ENCODE data around the gene TMPRSS9.

Gene TMPRSS9

DNA sequence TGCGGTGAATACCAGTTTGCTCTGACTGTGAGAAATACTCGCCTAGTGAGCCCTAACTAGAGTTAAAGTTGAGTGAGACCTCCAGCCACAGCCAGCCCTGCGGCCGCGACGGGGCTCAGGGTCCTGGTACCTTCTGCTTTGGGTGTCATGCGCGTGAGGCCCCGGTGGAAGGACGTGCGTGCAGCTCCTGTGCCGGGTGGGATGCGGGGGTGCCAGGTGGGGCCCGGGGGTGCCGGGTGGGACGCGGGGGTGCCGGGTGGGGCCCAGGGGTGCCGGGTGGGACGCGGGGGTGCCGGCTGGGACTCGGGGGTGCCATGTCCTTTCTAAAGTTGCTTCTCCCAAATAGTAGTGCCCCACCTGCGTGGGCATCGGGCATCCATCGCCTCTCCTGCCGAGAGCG lies 8.5 kb upstream of the TMPRSS9 start:
- Histone ChIP-seq H3K27me3 (ENCODE audit: insufficient read depth, low read length, poor library complexity, severe bottlenecking) (no peaks in the 10 kb centered on the region), H3F3A (ENCODE audit: low read depth) (no peaks in the 10 kb centered on the region), H2AFZ (ENCODE audit: low read length) (no peak overlapping the region), H3K9me3 (ENCODE audit: insufficient read depth, low read depth, low read length) (no peaks in the 10 kb centered on the region), H3K9ac (ENCODE audit: low read depth, low read length, poor library complexity, severe bottlenecking) (no peak overlapping the region), H3K4me2 (ENCODE audit: low read depth, low read length, poor library complexity, severe bottlenecking) (no peak overlapping the region), H3K4me1 (ENCODE audit: insufficient read depth, low read length, poor library complexity, severe bottlenecking) (no peaks in the 10 kb centered on the region), H4K20me1 (ENCODE audit: insufficient read depth, low read length, poor library complexity, severe bottlenecking) (no peaks in the 10 kb centered on the region), H3K4me3 (ENCODE audit: low read length, poor library complexity, severe bottlenecking) (no peak overlapping the region), H3K79me2 (ENCODE audit: insufficient read depth, low read length) (no peaks in the 10 kb centered on the region), H3K9me2 (replicated peaks; ENCODE audit: low read depth, low read length) (no peaks in the 10 kb centered on the region), H3K36me3 (ENCODE audit: insufficient read depth, low read length) (peaks cover 10% of the 10 kb centered on the region; the same call in 1 of the 2 replicates)
- TF ChIP-seq EZH2phosphoT487 (IDR thresholded peaks at IDR 0.05; ENCODE audit: borderline replicate concordance), result no peak
- TF ChIP-seq, protein P1, sequence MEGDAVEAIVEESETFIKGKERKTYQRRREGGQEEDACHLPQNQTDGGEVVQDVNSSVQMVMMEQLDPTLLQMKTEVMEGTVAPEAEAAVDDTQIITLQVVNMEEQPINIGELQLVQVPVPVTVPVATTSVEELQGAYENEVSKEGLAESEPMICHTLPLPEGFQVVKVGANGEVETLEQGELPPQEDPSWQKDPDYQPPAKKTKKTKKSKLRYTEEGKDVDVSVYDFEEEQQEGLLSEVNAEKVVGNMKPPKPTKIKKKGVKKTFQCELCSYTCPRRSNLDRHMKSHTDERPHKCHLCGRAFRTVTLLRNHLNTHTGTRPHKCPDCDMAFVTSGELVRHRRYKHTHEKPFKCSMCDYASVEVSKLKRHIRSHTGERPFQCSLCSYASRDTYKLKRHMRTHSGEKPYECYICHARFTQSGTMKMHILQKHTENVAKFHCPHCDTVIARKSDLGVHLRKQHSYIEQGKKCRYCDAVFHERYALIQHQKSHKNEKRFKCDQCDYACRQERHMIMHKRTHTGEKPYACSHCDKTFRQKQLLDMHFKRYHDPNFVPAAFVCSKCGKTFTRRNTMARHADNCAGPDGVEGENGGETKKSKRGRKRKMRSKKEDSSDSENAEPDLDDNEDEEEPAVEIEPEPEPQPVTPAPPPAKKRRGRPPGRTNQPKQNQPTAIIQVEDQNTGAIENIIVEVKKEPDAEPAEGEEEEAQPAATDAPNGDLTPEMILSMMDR (conservative IDR thresholded peaks at IDR 0.05; ENCODE audit: low read length), result no peak

DNA sequence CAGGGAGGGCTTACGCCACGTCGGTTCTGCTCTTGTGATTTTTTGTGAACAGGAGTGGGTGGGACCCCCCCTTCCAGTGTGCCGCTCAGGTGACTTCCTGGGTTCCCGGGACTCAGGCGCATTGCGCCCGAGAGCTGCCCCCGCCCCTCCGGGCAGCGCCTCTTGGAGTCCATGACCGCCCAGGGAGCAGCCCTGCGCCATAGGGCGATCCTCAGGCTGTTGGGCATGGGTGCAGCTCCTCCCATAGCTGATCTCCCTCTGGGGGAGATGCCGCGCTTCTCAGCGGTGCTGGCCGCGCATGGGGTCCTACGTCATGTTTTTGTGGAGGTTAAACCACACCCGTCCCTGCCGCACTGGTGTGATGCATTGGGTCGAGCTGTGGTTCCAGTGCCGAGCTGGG lies 7.9 kb upstream of the TMPRSS9 start:
- peaks cover 10% of the 10 kb centered on the region; the same call in 1 of the 2 replicates for H3K36me3 ChIP-seq (ENCODE audit: insufficient read depth, low read length)

DNA sequence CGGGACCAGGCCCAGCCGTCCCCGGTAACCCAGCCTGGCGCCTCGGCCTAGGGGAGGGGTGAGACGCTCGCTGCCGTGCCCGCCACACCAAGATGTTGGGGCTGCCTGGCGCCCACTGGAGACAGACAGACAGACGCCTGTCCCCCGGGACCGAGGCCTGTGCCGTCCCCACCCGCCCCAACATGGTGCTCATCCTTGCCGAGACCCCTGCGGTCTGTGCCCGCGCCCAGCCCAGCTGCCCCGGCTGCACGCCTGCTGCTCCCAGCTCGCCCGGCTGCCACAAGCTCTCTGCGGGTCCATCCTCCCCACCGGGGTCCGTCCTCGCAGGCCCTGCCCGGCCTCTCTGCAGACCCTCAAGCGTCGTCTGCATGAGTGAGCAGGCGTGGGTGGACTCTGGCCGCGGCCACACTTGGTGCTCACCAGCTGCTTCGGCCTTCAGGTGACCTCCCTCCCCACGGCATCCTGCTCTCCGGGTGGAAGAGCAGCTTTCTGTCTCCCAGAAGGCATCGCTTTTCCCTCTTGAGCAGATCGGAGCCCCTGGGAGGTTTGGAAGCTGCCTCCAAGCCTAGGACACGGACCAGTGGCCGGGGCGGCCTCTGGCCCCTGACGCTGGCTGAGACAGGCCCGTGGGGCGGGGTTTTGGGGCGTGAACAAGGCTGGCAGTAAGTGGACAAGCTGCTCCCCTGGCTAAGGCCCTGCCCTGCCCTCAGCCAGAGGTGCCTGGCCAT lies 6.7 kb upstream of the TMPRSS9 start:
- Histone ChIP-seq H3K36me3 (ENCODE audit: insufficient read depth, low read length) (peaks cover 10% of the 10 kb centered on the region; the same call in 1 of the 2 replicates), H3K4me3 (ENCODE audit: low read length, poor library complexity, severe bottlenecking) (no peak overlapping the region)

More for the DNA sequence above, 7.9 kb upstream of the TMPRSS9 start:
- H3K9ac ChIP-seq (ENCODE audit: low read depth, low read length, poor library complexity, severe bottlenecking), result no peak overlapping the region
- no peaks in the 10 kb centered on the region for H3K4me1 ChIP-seq (ENCODE audit: insufficient read depth, low read length, poor library complexity, severe bottlenecking)
- H3F3A ChIP-seq (ENCODE audit: low read depth), result no peaks in the 10 kb centered on the region
- H4K20me1 ChIP-seq (ENCODE audit: insufficient read depth, low read length, poor library complexity, severe bottlenecking), result no peaks in the 10 kb centered on the region
- no peak overlapping the region for H3K4me3 ChIP-seq (ENCODE audit: low read length, poor library complexity, severe bottlenecking)
- no peaks in the 10 kb centered on the region for H3K27me3 ChIP-seq (ENCODE audit: insufficient read depth, low read length, poor library complexity, severe bottlenecking)
- no peaks in the 10 kb centered on the region for H3K79me2 ChIP-seq (ENCODE audit: insufficient read depth, low read length)
- no peaks in the 10 kb centered on the region for H3K9me3 ChIP-seq (ENCODE audit: insufficient read depth, low read depth, low read length)
- H2AFZ ChIP-seq (ENCODE audit: low read length), result no peak overlapping the region
- no peak overlapping the region for H3K4me2 ChIP-seq (ENCODE audit: low read depth, low read length, poor library complexity, severe bottlenecking)
- TF ChIP-seq, protein P1 (conservative IDR thresholded peaks at IDR 0.05; ENCODE audit: low read length), result no peak
- TF ChIP-seq EZH2phosphoT487 (IDR thresholded peaks at IDR 0.05; ENCODE audit: borderline replicate concordance), result no peak
- no peaks in the 10 kb centered on the region for H3K9me2 ChIP-seq (replicated peaks; ENCODE audit: low read depth, low read length)

More for the DNA sequence above, 6.7 kb upstream of the TMPRSS9 start:
- H3K9ac ChIP-seq (ENCODE audit: low read depth, low read length, poor library complexity, severe bottlenecking), result no peak overlapping the region
- no peak for TF ChIP-seq EZH2phosphoT487 (IDR thresholded peaks at IDR 0.05; ENCODE audit: borderline replicate concordance)
- TF ChIP-seq, protein P1 (conservative IDR thresholded peaks at IDR 0.05; ENCODE audit: low read length), result no peak
- no peaks in the 10 kb centered on the region for H3K4me1 ChIP-seq (ENCODE audit: insufficient read depth, low read length, poor library complexity, severe bottlenecking)
- H3K9me2 ChIP-seq (replicated peaks; ENCODE audit: low read depth, low read length), result no peaks in the 10 kb centered on the region
- no peak overlapping the region for H3K4me2 ChIP-seq (ENCODE audit: low read depth, low read length, poor library complexity, severe bottlenecking)
- no peaks in the 10 kb centered on the region for H3K27me3 ChIP-seq (ENCODE audit: insufficient read depth, low read length, poor library complexity, severe bottlenecking)
- H3F3A ChIP-seq (ENCODE audit: low read depth), result no peaks in the 10 kb centered on the region
- no peaks in the 10 kb centered on the region for H3K79me2 ChIP-seq (ENCODE audit: insufficient read depth, low read length)
- no peaks in the 10 kb centered on the region for H3K9me3 ChIP-seq (ENCODE audit: insufficient read depth, low read depth, low read length)
- H4K20me1 ChIP-seq (ENCODE audit: insufficient read depth, low read length, poor library complexity, severe bottlenecking), result no peaks in the 10 kb centered on the region
- H2AFZ ChIP-seq (ENCODE audit: low read length), result no peak overlapping the region
